ENCODE data around the gene MAMDC4.
A peak's percentile ranks its signal among the peaks of the same experiment; 100 is the strongest.
"Not testable (repeated sequence)": the region's sequence is repeated elsewhere in the genome, so short reads cannot be mapped to it uniquely, and the experiment has no call there.

The MAMDC4 gene

GRCh38 chr9:136851941-136852663, at the start of gene MAMDC4:
MAMDC4 (plus strand) TSS chr9:136852346; CDS start chr9:136852417, 71 bp downstream.
- no peak for DNase-seq

- not testable (repeated sequence) for DNase-seq
Observed at GRCh38 chr9:136803009-136803550, 49.1 kb upstream of the MAMDC4 start.

- DNase-seq, result no peak
Observed at GRCh38 chr9:136803551-136804508, 48.3 kb upstream of the MAMDC4 start.

GRCh38 chr9:136804509-136805206, 47.5 kb upstream of the MAMDC4 start:
- no peak for DNase-seq

- DNase-seq, result no peak
Observed at GRCh38 chr9:136805207-136805740, 46.9 kb upstream of the MAMDC4 start.

- DNase-seq, result no peak
Observed at GRCh38 chr9:136806067-136806466, 46.1 kb upstream of the MAMDC4 start.

- no peak for DNase-seq
Observed at GRCh38 chr9:136806631-136807201, 45.4 kb upstream of the MAMDC4 start.

- DNase-seq, result peak; percentile 88
Observed at GRCh38 chr9:136807281-136808074, 44.7 kb upstream of the MAMDC4 start, which contains the start of gene RABL6. RABL6 (plus strand) TSS chr9:136807948; CDS start chr9:136808197, 249 bp downstream.

GRCh38 chr9:136808075-136808805, 43.9 kb upstream of the MAMDC4 start:
- DNase-seq, result peak; percentile 40

- no peak for DNase-seq
Observed at GRCh38 chr9:136808806-136809158, 43.4 kb upstream of the MAMDC4 start.

GRCh38 chr9:136814725-136815421, 37.3 kb upstream of the MAMDC4 start:
- no peak for DNase-seq

GRCh38 chr9:136815422-136815782, 36.7 kb upstream of the MAMDC4 start:
- DNase-seq, result no peak

GRCh38 chr9:136820971-136821825, 30.9 kb upstream of the MAMDC4 start:
- no peak for DNase-seq

GRCh38 chr9:136821826-136822544, 30.2 kb upstream of the MAMDC4 start:
- DNase-seq, result no peak

GRCh38 chr9:136823136-136824046, 28.8 kb upstream of the MAMDC4 start:
- no peak for DNase-seq

GRCh38 chr9:136824496-136825225, 27.5 kb upstream of the MAMDC4 start:
- no peak for DNase-seq

All from activated CD4-positive, alpha-beta T cell treated with anti-CD3 and anti-CD28 coated beads, Interleukin-2, Interleukin-6, amounts not matched to agents 100 ng/mL and 50 ng/mL, durations not matched to agents 16 hours and 8 hours (primary cell).